ENCODE data around the gene GREB1. TPM values are rescaled to one million over a fixed set of nuclear protein-coding genes. Genes with fewer than 3 reads are reported as not detected.

The GREB1 gene
- polyA plus RNA-seq, 1 of the 3 experiments (the other 2 are of a cell fraction): 2.9 TPM

DNA sequence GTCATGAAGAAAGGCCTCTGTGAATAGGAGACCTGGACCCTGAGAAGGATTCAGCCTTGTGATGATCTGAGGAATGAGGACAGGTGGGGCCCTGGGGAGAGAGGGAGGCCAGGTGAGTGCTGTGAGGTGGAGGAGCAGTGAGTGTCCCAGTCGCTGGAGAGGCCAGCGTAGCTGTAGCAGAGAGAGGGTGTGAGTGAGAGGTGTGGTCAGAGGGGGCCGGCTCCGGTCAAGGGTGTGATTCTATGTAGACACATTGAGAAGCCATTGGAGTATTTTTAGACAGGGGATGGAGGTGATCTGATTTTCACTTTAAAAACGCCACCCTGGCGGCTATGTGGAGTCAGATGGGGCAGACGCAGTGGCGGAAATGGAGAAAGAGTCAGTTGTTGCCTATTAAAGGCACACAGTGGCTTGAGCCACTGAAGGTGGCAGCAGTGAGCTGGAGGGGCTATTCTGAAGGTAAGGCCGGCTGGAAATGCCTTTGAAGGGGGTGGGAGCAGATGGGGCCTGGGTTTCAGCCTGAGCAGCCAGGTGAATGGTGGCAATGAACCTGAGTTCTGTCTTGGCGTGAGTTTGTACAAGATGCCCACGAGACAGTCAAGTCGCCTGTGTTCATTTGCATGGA, 55.6 kb downstream of the GREB1 start:
- Histone ChIP-seq H3K4me2 (no peak overlapping the region), H3K27me3 (ENCODE audit: insufficient read depth) (no peaks in the 10 kb centered on the region), H3K27ac (ENCODE audit: low read depth in 2 of 2, low read length in 1 of 2) (no peak overlapping the region), H3K9me3 (no peaks in the 10 kb centered on the region), H4K20me1 (ENCODE audit: insufficient read depth) (no peaks in the 10 kb centered on the region), H3F3A (replicated peaks; ENCODE audit: insufficient read depth) (no peaks in the 10 kb centered on the region), H3K4me1 (ENCODE audit: control insufficient read depth in 1 of 2, insufficient read depth in 2 of 2, low read depth in 1 of 2, low read length in 1 of 2) (peaks cover 0 to 6% of the 10 kb centered on the region in 2 experiments; a peak in 1 of 4 replicates), H3K9ac (no peak overlapping the region), H2AFZ (ENCODE audit: low read depth) (no peak overlapping the region), H3K4me3 (ENCODE audit: low read depth in 2 of 2, low read length in 1 of 2) (no peak overlapping the region), H3K79me2 (ENCODE audit: insufficient read depth) (no peaks in the 10 kb centered on the region), H3K36me3 (replicated peaks in 1 of 2; ENCODE audit: control insufficient read depth in 1 of 2, insufficient read depth in 2 of 2, low read length in 1 of 2) (no peaks in the 10 kb centered on the region), H3K9me2 (no peaks in the 10 kb centered on the region)
- CTCF ChIA-PET: interaction anchor here (0.7 to 14.7 kb wide), 4 partner anchors 107 to 457 kb away, joined by 3 to 708 read pairs (median 4); a partner anchor contains a TSS
- no peak for DNase-seq
- 88% methylated on average over 12 of the region's 12 CpGs for WGBS (ENCODE audit: low lambda C conversion rate)
- TF ChIP-seq POLR2AphosphoS5 (IDR thresholded peaks at IDR 0.05; ENCODE audit: low read depth, low read length) (no peak), ELF1 (IDR thresholded peaks at IDR 0.05) (no peak)
- POLR2A ChIA-PET: no interaction called here

DNA sequence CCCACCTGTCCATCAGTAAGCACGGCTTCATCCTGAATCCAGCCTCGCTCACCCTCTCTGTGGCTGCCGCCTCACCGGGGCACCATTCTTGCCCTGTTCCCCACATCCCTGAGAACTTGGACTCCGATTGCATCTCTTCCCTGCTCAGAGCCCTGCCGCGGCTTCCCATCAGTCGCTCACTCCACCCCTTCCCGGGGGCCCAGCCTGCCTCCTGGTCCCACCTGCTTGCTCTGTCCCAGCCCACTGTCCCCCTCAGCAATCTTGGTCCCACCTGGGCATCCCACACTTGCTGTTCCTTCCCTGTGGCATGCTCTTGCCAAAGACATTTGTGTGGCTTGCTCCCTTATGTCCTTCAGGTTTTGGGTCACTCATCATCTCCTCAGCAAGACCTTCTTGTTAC, 56.3 kb downstream of the GREB1 start:
- CTCF ChIA-PET: interaction anchor here (1.1 to 6.2 kb wide), 5 partner anchors 8 to 457 kb away, joined by 3 to 59 read pairs (median 3); a partner anchor contains a TSS
- Histone ChIP-seq H2AFZ (ENCODE audit: low read depth) (no peak overlapping the region), H3F3A (replicated peaks; ENCODE audit: insufficient read depth) (no peaks in the 10 kb centered on the region), H3K9me2 (no peaks in the 10 kb centered on the region), H3K4me1 (ENCODE audit: control insufficient read depth in 1 of 2, insufficient read depth in 2 of 2, low read depth in 1 of 2, low read length in 1 of 2) (peaks cover 0 to 6% of the 10 kb centered on the region in 2 experiments; a peak in 1 of 4 replicates), H3K27ac (ENCODE audit: low read depth in 2 of 2, low read length in 1 of 2) (no peak overlapping the region), H3K36me3 (replicated peaks in 1 of 2; ENCODE audit: control insufficient read depth in 1 of 2, insufficient read depth in 2 of 2, low read length in 1 of 2) (no peaks in the 10 kb centered on the region), H3K4me3 (ENCODE audit: low read depth in 2 of 2, low read length in 1 of 2) (no peak overlapping the region), H3K27me3 (ENCODE audit: insufficient read depth) (no peaks in the 10 kb centered on the region), H3K4me2 (no peak overlapping the region), H4K20me1 (ENCODE audit: insufficient read depth) (no peaks in the 10 kb centered on the region), H3K9me3 (no peaks in the 10 kb centered on the region), H3K79me2 (ENCODE audit: insufficient read depth) (no peaks in the 10 kb centered on the region), H3K9ac (no peak overlapping the region)
- WGBS (ENCODE audit: low lambda C conversion rate): 81% methylated on average over 9 of the region's 9 CpGs
- DNase-seq: no peak
- TF ChIP-seq CHD2 (IDR thresholded peaks at IDR 0.05; ENCODE audit: low read length, partially characterized antibody) (no peak), RCOR1 (IDR thresholded peaks at IDR 0.05; ENCODE audit: low read length) (no peak), SMC3 (IDR thresholded peaks at IDR 0.05; ENCODE audit: low read depth, low read length) (no peak), ELF1 (IDR thresholded peaks at IDR 0.05) (no peak), NRF1 (IDR thresholded peaks at IDR 0.05; ENCODE audit: low read depth, low read length) (no peak), FOXM1 (IDR thresholded peaks at IDR 0.05; ENCODE audit: low read depth) (no peak), JUND (IDR thresholded peaks at IDR 0.05) (no peak), GATA2 (CRISPR knock-in tag; IDR thresholded peaks at IDR 0.05) (no peak), RFX5 (IDR thresholded peaks at IDR 0.05; ENCODE audit: low read length) (no peak), NFIC (IDR thresholded peaks at IDR 0.05; ENCODE audit: borderline replicate concordance) (no peak), RXRA (IDR thresholded peaks at IDR 0.05; ENCODE audit: borderline replicate concordance, low read depth) (no peak), POLR2AphosphoS5 (IDR thresholded peaks at IDR 0.05; ENCODE audit: low read depth, low read length) (no peak), TCF12 (IDR thresholded peaks at IDR 0.05) (no peak), EP300 (IDR thresholded peaks at IDR 0.05; ENCODE audit: borderline replicate concordance in 1 of 2, low read depth in 1 of 2, low read length in 1 of 2) (no peak), GABPA (IDR thresholded peaks at IDR 0.05; ENCODE audit: low read depth) (no peak)
- TF ChIP-seq, protein P1, sequence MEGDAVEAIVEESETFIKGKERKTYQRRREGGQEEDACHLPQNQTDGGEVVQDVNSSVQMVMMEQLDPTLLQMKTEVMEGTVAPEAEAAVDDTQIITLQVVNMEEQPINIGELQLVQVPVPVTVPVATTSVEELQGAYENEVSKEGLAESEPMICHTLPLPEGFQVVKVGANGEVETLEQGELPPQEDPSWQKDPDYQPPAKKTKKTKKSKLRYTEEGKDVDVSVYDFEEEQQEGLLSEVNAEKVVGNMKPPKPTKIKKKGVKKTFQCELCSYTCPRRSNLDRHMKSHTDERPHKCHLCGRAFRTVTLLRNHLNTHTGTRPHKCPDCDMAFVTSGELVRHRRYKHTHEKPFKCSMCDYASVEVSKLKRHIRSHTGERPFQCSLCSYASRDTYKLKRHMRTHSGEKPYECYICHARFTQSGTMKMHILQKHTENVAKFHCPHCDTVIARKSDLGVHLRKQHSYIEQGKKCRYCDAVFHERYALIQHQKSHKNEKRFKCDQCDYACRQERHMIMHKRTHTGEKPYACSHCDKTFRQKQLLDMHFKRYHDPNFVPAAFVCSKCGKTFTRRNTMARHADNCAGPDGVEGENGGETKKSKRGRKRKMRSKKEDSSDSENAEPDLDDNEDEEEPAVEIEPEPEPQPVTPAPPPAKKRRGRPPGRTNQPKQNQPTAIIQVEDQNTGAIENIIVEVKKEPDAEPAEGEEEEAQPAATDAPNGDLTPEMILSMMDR (IDR thresholded peaks at IDR 0.05): no peak
- TF ChIP-seq, protein P2, sequence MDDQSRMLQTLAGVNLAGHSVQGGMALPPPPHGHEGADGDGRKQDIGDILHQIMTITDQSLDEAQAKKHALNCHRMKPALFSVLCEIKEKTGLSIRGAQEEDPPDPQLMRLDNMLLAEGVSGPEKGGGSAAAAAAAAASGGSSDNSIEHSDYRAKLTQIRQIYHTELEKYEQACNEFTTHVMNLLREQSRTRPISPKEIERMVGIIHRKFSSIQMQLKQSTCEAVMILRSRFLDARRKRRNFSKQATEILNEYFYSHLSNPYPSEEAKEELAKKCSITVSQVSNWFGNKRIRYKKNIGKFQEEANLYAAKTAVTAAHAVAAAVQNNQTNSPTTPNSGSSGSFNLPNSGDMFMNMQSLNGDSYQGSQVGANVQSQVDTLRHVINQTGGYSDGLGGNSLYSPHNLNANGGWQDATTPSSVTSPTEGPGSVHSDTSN (IDR thresholded peaks at IDR 0.05): no peak
- TF ChIP-seq, protein P3, sequence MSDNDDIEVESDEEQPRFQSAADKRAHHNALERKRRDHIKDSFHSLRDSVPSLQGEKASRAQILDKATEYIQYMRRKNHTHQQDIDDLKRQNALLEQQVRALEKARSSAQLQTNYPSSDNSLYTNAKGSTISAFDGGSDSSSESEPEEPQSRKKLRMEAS (IDR thresholded peaks at IDR 0.05; ENCODE audit: low read depth): no peak
- POLR2A ChIA-PET: no interaction called here
